Caco-2 (cell line): ENCODE results near the gene SIX5. TPM values are rescaled to one million over a fixed set of nuclear protein-coding genes. Genes with fewer than 3 reads are reported as not detected.

Experiments used
- BruUV-seq: library from RNA; stranded (reverse); fragments of 400-500 nt; replicated peaks from 2 replicates; lab custom pipeline; 2021; lab: Mats Ljungman, UMichigan
- CTCF ChIA-PET: fragments of 300-600 bp; sonication (Branson Sonifier 250); formaldehyde crosslinking; loops from one replicate; lab custom pipeline; 2022; ENCODE audit warnings: antibody characterized with exemption; lab: Charles Lee
- POLR2A ChIA-PET: fragments of 300-600 bp; sonication (Branson Sonifier 250); formaldehyde crosslinking; loops from one replicate; lab custom pipeline; 2022; ENCODE audit warnings: antibody characterized with exemption; lab: Charles Lee
- DNase-seq, 2 experiments: peaks; one replicate each; pipeline versions ENCODE4 v3.0.0 to v3.0.0-alpha.2; 2020 to 2022
- H3K27me3 ChIP-seq: replicated peaks from 2 replicates; pipeline ENCODE4 v1.6.0; 2011; ENCODE audit warnings: low read length; ENCODE audit not compliant: control insufficient read depth, insufficient read depth
- H3K36me3 ChIP-seq: 2 replicates; pipeline ENCODE4 v1.5.1; 2011; ENCODE audit warnings: low read length; ENCODE audit not compliant: control insufficient read depth, insufficient read depth
- H3K4me1 ChIP-seq: fragments of 250-450 bp; sonication (Bioruptor Pico); 2 replicates; pipeline ENCODE4 v1.5.1; 2020; ENCODE audit warnings: mild to moderate bottlenecking
- H3K4me3 ChIP-seq: 2 replicates; pipeline ENCODE4 v1.5.1; 2011; ENCODE audit warnings: low read depth, mild to moderate bottlenecking, control low read depth, low read length
- H3K9me3 ChIP-seq: fragments of 250-450 bp; sonication (Bioruptor Pico); 2 replicates; pipeline ENCODE4 v1.5.1; 2020; ENCODE audit warnings: mild to moderate bottlenecking, moderate library complexity
- H3K27ac Mint-ChIP-seq: one replicate; pipeline ENCODE4 v1.8.0; 2022; ENCODE audit warnings: mixed read lengths; ENCODE audit not compliant: unreplicated experiment
- H3K27me3 Mint-ChIP-seq: one replicate; pipeline ENCODE4 v1.8.0; 2022; ENCODE audit warnings: mixed read lengths; ENCODE audit not compliant: insufficient read depth, unreplicated experiment
- H3K36me3 Mint-ChIP-seq: one replicate; pipeline ENCODE4 v1.8.0; 2022; ENCODE audit warnings: mild to moderate bottlenecking, mixed read lengths; ENCODE audit not compliant: insufficient read depth, unreplicated experiment
- H3K4me1 Mint-ChIP-seq: one replicate; pipeline ENCODE4 v1.8.0; 2022; ENCODE audit warnings: low read depth, mixed read lengths; ENCODE audit not compliant: unreplicated experiment
- H3K4me3 Mint-ChIP-seq: one replicate; pipeline ENCODE4 v1.8.0; 2022; ENCODE audit warnings: mild to moderate bottlenecking, moderate library complexity, mixed read lengths; ENCODE audit not compliant: unreplicated experiment
- H3K9me3 Mint-ChIP-seq: one replicate; pipeline ENCODE4 v1.8.0; 2022; ENCODE audit warnings: mixed read lengths; ENCODE audit not compliant: unreplicated experiment
- intact Hi-C: fragments of 100-400 bp; cut with micrococcal nuclease; formaldehyde crosslinking; loops from one replicate; pipeline ENCODE4 v1.10.0; 2022; ENCODE audit not compliant: unreplicated experiment
- total RNA-seq: library from RNA; stranded (reverse); gene quantifications from 2 replicates; pipeline ENCODE4 v1.2.3, GENCODE V29; 2022
- TF ChIP-seq, protein P1 (sequence below), 2 experiments: fragments of 200-600 bp in 1 of 2; IDR thresholded peaks; 1 replicate in 1 of 2; 2 replicates in 1 of 2; pipeline versions ENCODE4 v1.5.1 to v1.8.0; 2011 to 2022; ENCODE audit warnings: antibody characterized with exemption in 1 of 2, control low read depth in 1 of 2, inconsistent platforms in 1 of 2, low read depth in 1 of 2, low read length in 1 of 2, mild to moderate bottlenecking in 1 of 2, moderate library complexity in 1 of 2; ENCODE audit not compliant: insufficient read depth in 1 of 2, severe bottlenecking in 1 of 2, unreplicated experiment in 1 of 2

SIX5 gene
- total RNA-seq, 1 experiment from 2014 or later, result 28.6 TPM

DNA sequence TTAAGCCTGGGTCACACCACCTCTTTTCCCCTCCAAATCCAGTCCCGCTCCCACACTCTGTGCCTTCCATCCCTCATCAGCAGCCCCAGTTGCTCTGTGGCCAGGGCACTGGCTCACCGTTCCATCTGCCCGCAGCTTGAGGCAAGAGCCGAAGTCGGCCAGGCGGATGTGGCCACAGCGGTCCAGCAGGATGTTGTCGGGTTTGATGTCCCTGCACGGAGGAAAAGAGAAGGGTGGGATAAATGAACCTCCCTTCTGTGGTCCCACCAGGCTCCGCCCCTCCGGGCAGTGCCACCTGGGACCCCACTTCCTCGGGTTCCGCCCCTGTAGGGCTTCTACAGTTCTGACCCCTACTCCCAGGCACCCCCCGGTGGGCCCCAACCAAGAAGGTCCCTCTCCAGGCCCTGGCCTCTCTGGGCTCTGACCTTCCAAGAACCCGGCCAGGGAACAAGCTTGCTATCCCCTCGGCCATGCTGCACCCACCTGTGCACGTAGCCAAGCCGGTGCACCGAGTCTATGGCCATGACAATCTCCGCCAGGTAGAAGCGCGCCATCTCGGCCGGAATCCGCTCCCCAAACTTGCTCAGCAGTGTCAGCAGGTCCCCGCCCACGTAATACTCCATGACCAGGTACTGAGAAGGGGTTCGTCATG, 9.1 kb upstream of the SIX5 start:
- H3K4me3 Mint-ChIP-seq, result peak overlapping the region; percentile 73
- ChIA-PET CTCF (no interaction called here), POLR2A (no interaction called here)
- DNase-seq, result no peak
- Histone ChIP-seq H3K4me3 (no peak overlapping the region), H3K9me3 (no peaks in the 10 kb centered on the region), H3K4me1 (peaks cover 14% of the 10 kb centered on the region), H3K27me3 (no peaks in the 10 kb centered on the region), H3K36me3 (no peaks in the 10 kb centered on the region)
- peaks cover 18% of the 10 kb centered on the region for H3K4me1 Mint-ChIP-seq
- H3K36me3 Mint-ChIP-seq, result peaks cover 65% of the 10 kb centered on the region
- no peaks in the 10 kb centered on the region for H3K9me3 Mint-ChIP-seq
- H3K27ac Mint-ChIP-seq, result peak overlapping the region; percentile 9
- intact Hi-C loops, result no loop called here
- BruUV-seq, result no TSS peak
- TF ChIP-seq, protein P1, sequence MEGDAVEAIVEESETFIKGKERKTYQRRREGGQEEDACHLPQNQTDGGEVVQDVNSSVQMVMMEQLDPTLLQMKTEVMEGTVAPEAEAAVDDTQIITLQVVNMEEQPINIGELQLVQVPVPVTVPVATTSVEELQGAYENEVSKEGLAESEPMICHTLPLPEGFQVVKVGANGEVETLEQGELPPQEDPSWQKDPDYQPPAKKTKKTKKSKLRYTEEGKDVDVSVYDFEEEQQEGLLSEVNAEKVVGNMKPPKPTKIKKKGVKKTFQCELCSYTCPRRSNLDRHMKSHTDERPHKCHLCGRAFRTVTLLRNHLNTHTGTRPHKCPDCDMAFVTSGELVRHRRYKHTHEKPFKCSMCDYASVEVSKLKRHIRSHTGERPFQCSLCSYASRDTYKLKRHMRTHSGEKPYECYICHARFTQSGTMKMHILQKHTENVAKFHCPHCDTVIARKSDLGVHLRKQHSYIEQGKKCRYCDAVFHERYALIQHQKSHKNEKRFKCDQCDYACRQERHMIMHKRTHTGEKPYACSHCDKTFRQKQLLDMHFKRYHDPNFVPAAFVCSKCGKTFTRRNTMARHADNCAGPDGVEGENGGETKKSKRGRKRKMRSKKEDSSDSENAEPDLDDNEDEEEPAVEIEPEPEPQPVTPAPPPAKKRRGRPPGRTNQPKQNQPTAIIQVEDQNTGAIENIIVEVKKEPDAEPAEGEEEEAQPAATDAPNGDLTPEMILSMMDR (IDR thresholded peaks at IDR 0.05; ENCODE audit: insufficient read depth in 1 of 2, low read depth in 1 of 2, low read length in 1 of 2, severe bottlenecking in 1 of 2, unreplicated experiment in 1 of 2), result no peak
- no peaks in the 10 kb centered on the region for H3K27me3 Mint-ChIP-seq

- Histone ChIP-seq H3K4me3 (no peak overlapping the region), H3K9me3 (no peaks in the 10 kb centered on the region), H3K27me3 (no peaks in the 10 kb centered on the region), H3K4me1 (peaks cover 12% of the 10 kb centered on the region), H3K36me3 (no peaks in the 10 kb centered on the region)
- H3K4me3 Mint-ChIP-seq, result peak overlapping the region; percentile 73
- peaks cover 72% of the 10 kb centered on the region for H3K36me3 Mint-ChIP-seq
- TF ChIP-seq, protein P1 (IDR thresholded peaks at IDR 0.05; ENCODE audit: insufficient read depth in 1 of 2, low read depth in 1 of 2, low read length in 1 of 2, severe bottlenecking in 1 of 2, unreplicated experiment in 1 of 2), result no peak
- intact Hi-C loops, result no loop called here
- DNase-seq, result no peak
- H3K27me3 Mint-ChIP-seq, result no peaks in the 10 kb centered on the region
- H3K4me1 Mint-ChIP-seq, result peaks cover 18% of the 10 kb centered on the region
- H3K9me3 Mint-ChIP-seq, result no peaks in the 10 kb centered on the region
- BruUV-seq, result no TSS peak
- peak overlapping the region; percentile 9 for H3K27ac Mint-ChIP-seq
- CTCF ChIA-PET, result interaction anchor here (0.6 kb wide), 1 partner anchor 109 kb away, joined by 6 read pairs; the partner anchor contains the start of gene IRF2BP1
- POLR2A ChIA-PET, result no interaction called here
Observed at GRCh38 chr19:45777395-45777961, 8.4 kb upstream of the SIX5 start.

GRCh38 chr19:45774765-45775164, 5.7 kb upstream of the SIX5 start:
- peak; percentile 92 to 93 for DNase-seq
- no peaks in the 10 kb centered on the region for H3K9me3 ChIP-seq
- peaks cover 18% of the 10 kb centered on the region for H3K4me1 Mint-ChIP-seq
- peak overlapping the region; percentile 36 for H3K27ac Mint-ChIP-seq
- no peaks in the 10 kb centered on the region for H3K9me3 Mint-ChIP-seq
- TF ChIP-seq, protein P1 (IDR thresholded peaks at IDR 0.05; ENCODE audit: insufficient read depth in 1 of 2, low read depth in 1 of 2, low read length in 1 of 2, severe bottlenecking in 1 of 2, unreplicated experiment in 1 of 2), result peak; percentile 68 to 93
- H3K4me3 ChIP-seq, result no peak overlapping the region
- CTCF ChIA-PET, result interaction anchor here (0.5 to 1.7 kb wide), 15 partner anchors 8 to 128 kb away, joined by 3 to 14 read pairs (median 7); partner anchors contain the start of genes DMPK, DMWD, FBXO46 and QPCTL
- no peaks in the 10 kb centered on the region for H3K27me3 ChIP-seq
- peak overlapping the region; percentile 36 for H3K4me3 Mint-ChIP-seq
- peaks cover 1% of the 10 kb centered on the region for H3K4me1 ChIP-seq
- no peaks in the 10 kb centered on the region for H3K36me3 ChIP-seq
- H3K27me3 Mint-ChIP-seq, result no peaks in the 10 kb centered on the region
- intact Hi-C loops, result loop anchor here (5.0 kb wide), 1 partner anchor 108 kb away; no protein-coding TSS in a partner anchor
- H3K36me3 Mint-ChIP-seq, result peaks cover 74% of the 10 kb centered on the region
- no TSS peak for BruUV-seq
- POLR2A ChIA-PET, result interaction anchor here (0.6 to 1.3 kb wide), 4 partner anchors 8 to 78 kb away, joined by 3 to 6 read pairs (median 4); partner anchors contain the start of genes DMPK, DMWD and FBXO46
